Placental pericyte (primary cell): ENCODE data around the gene GIMAP5. TPM values are rescaled to one million over a fixed set of nuclear protein-coding genes. Genes with fewer than 3 reads are reported as not detected.

Source experiments
- total RNA-seq: library from RNA; depleted of rRNA; stranded (reverse); fragments of >200 nt; gene quantifications from 2 replicates; pipeline ENCODE4 v1.2.3, GENCODE V29; 2012

Gene GIMAP5
- total RNA-seq: 0.14 TPM in 1 of 2 replicates, not detected in the other

DNA sequence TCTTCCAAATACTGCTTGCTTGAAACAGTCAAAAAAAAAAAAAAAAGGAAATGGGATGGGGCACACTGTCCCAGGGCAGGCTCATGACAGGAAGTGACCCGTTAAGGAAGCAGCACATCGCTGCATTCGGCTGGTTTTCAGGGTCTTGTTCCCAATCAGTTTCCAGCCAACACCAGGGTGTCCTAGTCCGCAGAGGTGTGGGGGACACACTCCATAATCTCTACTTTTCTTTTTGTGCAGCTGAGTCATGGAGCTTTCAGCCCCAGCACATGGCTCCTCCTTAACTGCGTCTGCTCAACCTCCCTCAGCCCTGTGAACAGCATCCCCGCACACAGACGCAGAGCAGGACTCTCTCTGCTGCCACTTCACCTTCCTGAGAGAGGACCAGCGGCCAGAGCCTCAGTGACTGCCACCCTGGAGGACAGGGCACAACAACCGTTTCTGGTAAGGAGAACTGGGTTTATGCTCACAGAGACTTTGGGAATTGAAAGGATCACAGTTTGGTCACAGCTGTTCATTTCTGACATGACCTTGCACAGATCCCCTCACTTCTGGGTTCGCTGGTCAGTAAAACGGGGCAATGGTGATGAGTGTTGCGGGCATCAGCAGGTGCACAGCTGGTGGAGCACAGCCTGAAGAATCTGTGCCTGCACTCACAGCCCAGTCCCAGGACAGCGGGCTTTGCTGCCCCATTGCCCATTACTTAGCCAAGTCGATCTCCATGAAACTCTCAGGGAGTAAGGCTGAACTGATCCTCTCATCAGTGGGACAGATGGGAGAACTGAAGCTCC is at the start of gene GIMAP5:
TSS of gene GIMAP5 (plus strand) at position 154 of the 791 bp plus-strand sequence. CDS start 3,467 bp downstream, outside the sequence.

GRCh38 chr7:150716368-150716767 is 20.9 kb upstream of the GIMAP5 start, which contains the start of gene GIMAP1:
Gene GIMAP1 (plus strand): TSS chr7:150716613. CDS start chr7:150719048, 2,435 bp downstream.

Other genes with a start within 250 kb of the GIMAP5 start
- not detected in 2 replicates for gene GIMAP7, start 222.5 kb upstream of the GIMAP5 start, total RNA-seq
- gene GIMAP4, start 170.0 kb upstream of the GIMAP5 start, total RNA-seq: 0.14 TPM in 1 of 2 replicates, not detected in the other
- gene GIMAP6, start 105.0 kb upstream of the GIMAP5 start, total RNA-seq: 0.14 TPM in 1 of 2 replicates, not detected in the other
- gene GIMAP2, start 51.7 kb upstream of the GIMAP5 start, total RNA-seq: 0.66 and 0.72 TPM in 2 replicates
- gene GIMAP1, start 20.8 kb upstream of the GIMAP5 start, total RNA-seq: not detected in 2 replicates
- 0.29 TPM in 1 of 2 replicates, not detected in the other for gene TMEM176B, start 62.9 kb downstream of the GIMAP5 start, total RNA-seq
- gene TMEM176A, start 63.4 kb downstream of the GIMAP5 start, total RNA-seq: not detected in 2 replicates
- not detected in 2 replicates for gene AOC1, start 115.1 kb downstream of the GIMAP5 start, total RNA-seq
- gene KCNH2, start 240.9 kb downstream of the GIMAP5 start, total RNA-seq: 0.22 TPM in 1 of 2 replicates, not detected in the other